OCI-LY7 (cell line): ENCODE results near the gene ARMC5. TPM values are rescaled to one million over a fixed set of nuclear protein-coding genes. Genes with fewer than 3 reads are reported as not detected.

Experiments
- BruUV-seq: library from RNA; stranded (reverse); fragments of 400-500 nt; replicated peaks from 2 replicates; lab custom pipeline; 2021; lab: Mats Ljungman, UMichigan
- CTCF ChIA-PET: fragments of 300-600 bp; sonication (Branson Sonifier 250); formaldehyde crosslinking; loops from one replicate; lab custom pipeline; 2022; ENCODE audit warnings: antibody characterized with exemption; ENCODE audit not compliant: unreplicated experiment; lab: Charles Lee
- POLR2A ChIA-PET: fragments of 300-600 bp; sonication (Branson Sonifier 250); formaldehyde crosslinking; loops from one replicate; lab custom pipeline; 2022; ENCODE audit warnings: antibody characterized with exemption; lab: Charles Lee
- DNase-seq: peaks from one replicate; pipeline ENCODE4 v3.0.0-alpha.2; 2015; ENCODE audit warnings: low spot score
- H2AFZ ChIP-seq: fragments of 200-600 bp; sonication (generic), shearing (Covaris generic); 2 replicates; pipeline ENCODE4 v1.6.1; 2014; ENCODE audit warnings: mild to moderate bottlenecking, antibody characterized with exemption, low read length, moderate library complexity
- H3K27ac ChIP-seq: fragments of 200-600 bp; sonication (generic); 2 replicates; pipeline ENCODE4 v1.5.1; 2014; ENCODE audit warnings: mixed run types, low read depth, mild to moderate bottlenecking, moderate library complexity, low read length, inconsistent platforms; ENCODE audit not compliant: poor library complexity, severe bottlenecking
- H3K36me3 ChIP-seq: fragments of 200-600 bp; sonication (generic); 2 replicates; pipeline ENCODE4 v1.6.1; 2014; ENCODE audit warnings: mild to moderate bottlenecking, antibody characterized with exemption, low read length, moderate library complexity, mixed read lengths; ENCODE audit not compliant: insufficient read depth
- H3K4me1 ChIP-seq: fragments of 200-600 bp; sonication (generic); 2 replicates; pipeline ENCODE4 v1.5.1; 2014; ENCODE audit warnings: mild to moderate bottlenecking, low read length; ENCODE audit not compliant: insufficient read depth, poor library complexity, severe bottlenecking
- H3K4me2 ChIP-seq: fragments of 200-600 bp; sonication (generic); 2 replicates; pipeline ENCODE4 v1.6.1; 2014; ENCODE audit warnings: mild to moderate bottlenecking, low read length
- H3K4me3 ChIP-seq: fragments of 200-600 bp; sonication (generic); 2 replicates; pipeline ENCODE4 v1.5.1; 2014; ENCODE audit warnings: mild to moderate bottlenecking, low read depth, low read length; ENCODE audit not compliant: poor library complexity, severe bottlenecking
- H3K79me2 ChIP-seq: fragments of 200-600 bp; sonication (generic); 2 replicates; pipeline ENCODE4 v1.6.1; 2016; ENCODE audit warnings: low read depth, mild to moderate bottlenecking, low read length, moderate library complexity, mixed read lengths; ENCODE audit not compliant: insufficient read depth
- H3K9me2 ChIP-seq: fragments of 200-600 bp; sonication (generic); 2 replicates; pipeline ENCODE4 v1.6.1; 2016; ENCODE audit warnings: mild to moderate bottlenecking, low read length, mixed read lengths; ENCODE audit not compliant: insufficient read depth
- H3K9me3 ChIP-seq: fragments of 200-600 bp; sonication (generic); 2 replicates; pipeline ENCODE4 v1.6.1; 2014; ENCODE audit warnings: mild to moderate bottlenecking, mixed run types, low read length, mixed read lengths
- H4K20me1 ChIP-seq: fragments of 200-600 bp; sonication (generic); 2 replicates; pipeline ENCODE4 v1.6.1; 2014; ENCODE audit warnings: mild to moderate bottlenecking, antibody characterized with exemption, low read length, moderate library complexity, mixed read lengths; ENCODE audit not compliant: insufficient read depth
- CTCF ChIP-seq: fragments of 200-600 bp; sonication (generic); conservative IDR thresholded peaks from 2 replicates; pipeline ENCODE4 v1.5.1; 2014; ENCODE audit warnings: mild to moderate bottlenecking, antibody characterized with exemption, low read length, moderate library complexity, mixed read lengths
- EZH2phosphoT487 ChIP-seq: fragments of 200-600 bp; sonication (generic); IDR thresholded peaks from 2 replicates; pipeline ENCODE4 v1.6.1; 2018; ENCODE audit warnings: low read depth, borderline replicate concordance, mild to moderate bottlenecking, mixed run types, antibody characterized with exemption, low read length, moderate library complexity, mixed read lengths
- intact Hi-C: fragments of 100-400 bp; cut with micrococcal nuclease; formaldehyde crosslinking; loops from one replicate; pipeline ENCODE4 v1.10.0; 2022; ENCODE audit not compliant: unreplicated experiment
- total RNA-seq, 2 experiments: library from RNA; depleted of rRNA in 1 of 2; stranded (reverse); fragments of >200 nt in 1 of 2; shearing (Covaris generic) in 1 of 2; gene quantifications; 2 replicates each; pipeline ENCODE4 v1.2.3, GENCODE V29; 2014 to 2022

The ARMC5 gene
- total RNA-seq, 2 experiments from 2014 or later: 6.4 to 8.8 TPM

- no peaks in the 10 kb centered on the region for H4K20me1 ChIP-seq
- no peaks in the 10 kb centered on the region for H3K4me1 ChIP-seq
- no peak overlapping the region for H3K4me3 ChIP-seq
- H2AFZ ChIP-seq: no peak overlapping the region
- no peaks in the 10 kb centered on the region for H3K9me3 ChIP-seq
- intact Hi-C loops: no loop called here
- TF ChIP-seq EZH2phosphoT487 (no peak), CTCF (no peak)
- no peaks in the 10 kb centered on the region for H3K9me2 ChIP-seq
- ChIA-PET CTCF (no interaction called here), POLR2A (interaction anchor here (0.6 kb wide), 1 partner anchor 191 kb away, joined by 4 read pairs; no protein-coding TSS in a partner anchor)
- H3K79me2 ChIP-seq: no peaks in the 10 kb centered on the region
- no peak overlapping the region for H3K27ac ChIP-seq
- BruUV-seq: no TSS peak
- no peaks in the 10 kb centered on the region for H3K36me3 ChIP-seq
- no peak overlapping the region for H3K4me2 ChIP-seq
- DNase-seq: no peak
Observed at GRCh38 chr16:31411024-31411844, 48.1 kb upstream of the ARMC5 start.

GRCh38 chr16:31412750-31413149, 46.6 kb upstream of the ARMC5 start:
- POLR2A ChIA-PET: no interaction called here

More at GRCh38 chr16:31412750-31413149, 46.6 kb upstream of the ARMC5 start:
- H3K4me3 ChIP-seq: no peak overlapping the region
- H3K4me2 ChIP-seq: no peak overlapping the region
- BruUV-seq: no TSS peak
- no peak for TF ChIP-seq EZH2phosphoT487
- TF ChIP-seq CTCF: no peak
- no peak overlapping the region for H3K27ac ChIP-seq
- no peaks in the 10 kb centered on the region for H3K9me2 ChIP-seq
- no peaks in the 10 kb centered on the region for H3K36me3 ChIP-seq
- no peak for DNase-seq
- H4K20me1 ChIP-seq: no peaks in the 10 kb centered on the region
- intact Hi-C loops: no loop called here
- no peaks in the 10 kb centered on the region for H3K4me1 ChIP-seq
- no peak overlapping the region for H2AFZ ChIP-seq
- CTCF ChIA-PET: no interaction called here
- no peaks in the 10 kb centered on the region for H3K9me3 ChIP-seq
- H3K79me2 ChIP-seq: no peaks in the 10 kb centered on the region
